GM12878 (cell line): ENCODE data around the gene DENND6B. TPM values are rescaled to one million over a fixed set of nuclear protein-coding genes. Genes with fewer than 3 reads are reported as not detected.

Experiments
- ATAC-seq: fragments of 200-7000 bp; cut with Tn5 transposase; 3 replicates; pipeline ENCODE4 v1.9.1; 2020; ENCODE audit warnings: mild to moderate bottlenecking, moderate library complexity
- BruUV-seq: library from RNA; stranded (reverse); fragments of 400-500 nt; replicated peaks from 2 replicates; lab custom pipeline; 2021; lab: Mats Ljungman, UMichigan
- CTCF ChIA-PET: fragments of 300-600 bp; sonication (Branson Sonifier 250); formaldehyde crosslinking; extraction: SDS; loops from one replicate; lab custom pipeline; 2021; ENCODE audit warnings: inconsistent platforms; lab: Yijun Ruan, JAX
- POLR2A ChIA-PET: fragments of 350-600 bp; formaldehyde crosslinking; extraction: SDS; loops from one replicate; lab custom pipeline; 2021; ENCODE audit warnings: inconsistent platforms; lab: Charles Lee
- RAD21 ChIA-PET: fragments of 300-600 bp; sonication (Branson Sonifier 250); formaldehyde crosslinking; loops from one replicate; lab custom pipeline; 2023; ENCODE audit warnings: antibody characterized with exemption; ENCODE audit not compliant: unreplicated experiment; lab: Charles Lee
- SMC1A ChIA-PET: fragments of 300-600 bp; sonication (Branson Sonifier 250); formaldehyde crosslinking; loops from one replicate; lab custom pipeline; 2023; ENCODE audit not compliant: unreplicated experiment, uncharacterized antibody; lab: Charles Lee
- DNase-seq: peaks from one replicate; pipeline ENCODE4 v3.0.0-alpha.2; 2011; ENCODE audit warnings: low read depth, low spot score
- FAIRE-seq: peaks from 3 replicates; lab custom pipeline; 2011; peaks lifted over from hg19 to GRCh38; lab: Jason Lieb, UNC
- H2AFZ ChIP-seq: 2 replicates; pipeline ENCODE4 v1.6.0; 2011; ENCODE audit warnings: low read depth, low read length, control low read depth; ENCODE audit not compliant: control insufficient read depth
- H3K27ac ChIP-seq: 2 replicates; pipeline ENCODE4 v1.5.1; 2011; ENCODE audit warnings: control low read depth; ENCODE audit not compliant: control insufficient read depth, insufficient read depth
- H3K27me3 ChIP-seq, 2 experiments: replicated peaks in 1 of 2; 2 replicates each; pipeline versions ENCODE4 v1.6.0 to v1.6.1; 2011; ENCODE audit warnings: low read length in 1 of 2; ENCODE audit not compliant: control insufficient read depth in 2 of 2, insufficient read depth in 2 of 2
- H3K36me3 ChIP-seq, 2 experiments: 2 replicates each; pipeline ENCODE4 v1.5.1; 2011; ENCODE audit warnings: low read length in 1 of 2; ENCODE audit not compliant: control insufficient read depth in 2 of 2, insufficient read depth in 2 of 2
- H3K4me1 ChIP-seq: 2 replicates; pipeline ENCODE4 v1.6.1; 2011; ENCODE audit warnings: mild to moderate bottlenecking, low read length, moderate library complexity, mixed read lengths; ENCODE audit not compliant: control insufficient read depth, insufficient read depth
- H3K4me2 ChIP-seq: 2 replicates; pipeline ENCODE4 v1.6.0; 2011; ENCODE audit warnings: control low read depth; ENCODE audit not compliant: control insufficient read depth, insufficient read depth
- H3K4me3 ChIP-seq: fragments of 200-600 bp; sonication (generic); 2 replicates; pipeline ENCODE4 v1.5.1; 2016
- H3K79me2 ChIP-seq: 2 replicates; pipeline ENCODE4 v1.6.0; 2011; ENCODE audit warnings: low read length; ENCODE audit not compliant: control insufficient read depth, insufficient read depth
- H3K9ac ChIP-seq: 2 replicates; pipeline ENCODE4 v1.8.0; 2011; ENCODE audit warnings: low read length, control low read depth, mixed read lengths; ENCODE audit not compliant: control insufficient read depth, insufficient read depth
- H3K9me3 ChIP-seq: replicated peaks from 3 replicates; pipeline ENCODE4 v1.5.1; 2011; ENCODE audit warnings: mild to moderate bottlenecking, low read length; ENCODE audit not compliant: control insufficient read depth, insufficient read depth
- H4K20me1 ChIP-seq: 2 replicates; pipeline ENCODE4 v1.6.0; 2011; ENCODE audit not compliant: control insufficient read depth, insufficient read depth
- CBX5 ChIP-seq: sonication (generic); IDR thresholded peaks from 2 replicates; pipeline ENCODE4 v1.6.1; 2016; ENCODE audit warnings: low read depth, moderate library complexity, mild to moderate bottlenecking, inconsistent platforms
- HDAC2 ChIP-seq: fragments of 200-600 bp; sonication (generic); IDR thresholded peaks from 2 replicates; pipeline ENCODE4 v1.6.1; 2017
- IKZF2 ChIP-seq, 2 experiments: fragments of 450-650 bp; IDR thresholded peaks; 2 replicates each; pipeline ENCODE4 v1.6.1; 2017; ENCODE audit warnings: mild to moderate bottlenecking in 2 of 2, moderate library complexity in 2 of 2
- MYB ChIP-seq: fragments of 150-350 bp; IDR thresholded peaks from 2 replicates; pipeline ENCODE4 v1.6.1; 2014; ENCODE audit warnings: mild to moderate bottlenecking, low read depth, low read length, borderline replicate concordance
- RBBP5 ChIP-seq: fragments of 200-600 bp; sonication (generic); conservative IDR thresholded peaks from 2 replicates; pipeline ENCODE4 v1.6.1; 2016
- SIX5 ChIP-seq: IDR thresholded peaks from 2 replicates; pipeline ENCODE4 v1.6.1; 2011; ENCODE audit warnings: mild to moderate bottlenecking, low read depth, low read length, moderate library complexity; ENCODE audit not compliant: severe bottlenecking
- SMC3 ChIP-seq: IDR thresholded peaks from 2 replicates; pipeline ENCODE4 v1.6.1; 2011; ENCODE audit warnings: low read length, improper control_type of control experiment, borderline replicate concordance
- STAT3 ChIP-seq: IDR thresholded peaks from 2 replicates; pipeline ENCODE4 v1.6.1; 2011; ENCODE audit warnings: low read depth, low read length, improper control_type of control experiment
- ZNF24 ChIP-seq: fragments of 450-650 bp; IDR thresholded peaks from 2 replicates; pipeline ENCODE4 v1.6.1; 2017; ENCODE audit warnings: antibody characterized with exemption, mild to moderate bottlenecking
- WGBS: methylation state at CpG from one replicate; pipeline ENCODE4 v1.1.6; 2016; ENCODE audit warnings: low lambda C conversion rate; ENCODE audit not compliant: insufficient replicate concordance, insufficient coverage; ENCODE audit errors: missing lambda C conversion rate; 5-methylcytosine and 5-hydroxymethylcytosine counted together
- in situ Hi-C: fragments of 300-500 bp; cut with MboI; formaldehyde crosslinking; loops from 9 replicates; pipeline ENCODE4 v1.14.3; 2018; ENCODE audit warnings: mixed read lengths
- intact Hi-C: fragments of 100-400 bp; cut with micrococcal nuclease; formaldehyde crosslinking; loops from one replicate; pipeline ENCODE4 v1.14.2; 2022; ENCODE audit not compliant: unreplicated experiment
- polyA plus RNA-seq, 11 experiments: library from polyadenylated mRNA; depleted of rRNA in 4 of 11; unstranded in 6 of 11; stranded (reverse) in 5 of 11; fragments of >200 nt; fragmentation: Nextera tagmentation in 4 of 11; fragmentation: Illumina TruSeq in 1 of 11; extraction: Ambion mirVana in 4 of 11; extraction: Trizol in 1 of 11; gene quantifications; 1 replicate in 1 of 11; 2 replicates in 10 of 11; pipeline versions ENCODE4 v1.2.1 to v1.2.3, GENCODE V29; 2011 to 2016; ENCODE audit warnings: inconsistent platforms in 2 of 11, missing spikeins in 2 of 11, low read depth in 1 of 11
- total RNA-seq, 4 experiments: library from RNA; depleted of rRNA in 3 of 4; stranded (reverse); fragments of >200 nt in 3 of 4; fragmentation: Illumina TruSeq in 1 of 4; extraction: Trizol in 1 of 4; gene quantifications; 2 replicates each; pipeline versions ENCODE4 v1.2.1 to v1.2.3, GENCODE V29; 2013 to 2021
- TF ChIP-seq, protein P1 (sequence below): fragments of 450-650 bp; formaldehyde crosslinking; IDR thresholded peaks from 2 replicates; pipeline ENCODE4 v1.4.0; 2020; ENCODE audit warnings: mild to moderate bottlenecking, moderate library complexity
- TF ChIP-seq, protein P2 (sequence below): IDR thresholded peaks from 2 replicates; pipeline ENCODE4 v1.6.1; 2011; ENCODE audit warnings: borderline replicate concordance, low read depth, mild to moderate bottlenecking, moderate library complexity, low read length; ENCODE audit not compliant: insufficient read depth, poor library complexity, severe bottlenecking

The DENND6B gene
- total and polyA plus RNA-seq, 10 of the 15 experiments (the other 5 are each of a cell fraction or from before 2014, with no cell fraction given) = 0.72 to 11.3 (median 6.2) TPM

DNA sequence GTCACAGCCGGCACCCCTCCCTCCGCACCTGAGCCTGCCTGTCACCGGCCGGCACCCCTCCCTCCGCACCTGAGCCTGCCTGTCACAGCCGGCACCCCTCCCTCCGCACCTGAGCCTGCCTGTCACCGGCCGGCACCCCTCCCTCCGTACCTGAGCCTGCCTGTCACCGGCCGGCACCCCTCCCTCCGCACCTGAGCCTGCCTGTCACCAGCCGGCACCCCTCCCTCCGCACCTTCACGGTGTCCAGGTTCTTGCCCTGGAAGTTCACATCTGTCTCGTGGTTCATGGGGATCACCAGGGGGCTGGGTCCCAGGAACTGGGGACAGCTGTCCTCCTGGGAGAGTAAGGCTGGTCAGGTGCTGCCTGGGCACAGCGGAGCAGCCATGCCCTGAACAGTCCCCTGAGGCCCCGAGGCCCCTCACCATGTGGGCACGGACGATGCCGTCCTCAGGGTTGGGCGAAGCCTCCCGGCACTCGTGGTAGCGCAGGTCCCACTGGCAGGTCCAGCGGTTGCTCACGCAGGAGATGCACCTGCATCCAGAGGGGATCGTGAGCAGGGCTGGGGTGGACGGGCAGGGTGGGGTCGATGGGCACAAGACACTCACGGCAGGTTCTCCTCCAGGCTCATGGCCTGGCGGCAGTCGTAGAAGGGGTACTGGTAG is 41.1 kb downstream of the DENND6B start:
- intact Hi-C loops (no loop called here), in situ Hi-C loops (no loop called here)
- H3K27ac ChIP-seq = no peak overlapping the region
- H3K9ac ChIP-seq = no peak overlapping the region
- H2AFZ ChIP-seq = no peak overlapping the region
- H3K4me1 ChIP-seq = no peaks in the 10 kb centered on the region
- no peak for TF ChIP-seq SIX5
- TF ChIP-seq IKZF2 (IDR thresholded peaks at IDR 0.05) = no peak
- TF ChIP-seq, protein P1, sequence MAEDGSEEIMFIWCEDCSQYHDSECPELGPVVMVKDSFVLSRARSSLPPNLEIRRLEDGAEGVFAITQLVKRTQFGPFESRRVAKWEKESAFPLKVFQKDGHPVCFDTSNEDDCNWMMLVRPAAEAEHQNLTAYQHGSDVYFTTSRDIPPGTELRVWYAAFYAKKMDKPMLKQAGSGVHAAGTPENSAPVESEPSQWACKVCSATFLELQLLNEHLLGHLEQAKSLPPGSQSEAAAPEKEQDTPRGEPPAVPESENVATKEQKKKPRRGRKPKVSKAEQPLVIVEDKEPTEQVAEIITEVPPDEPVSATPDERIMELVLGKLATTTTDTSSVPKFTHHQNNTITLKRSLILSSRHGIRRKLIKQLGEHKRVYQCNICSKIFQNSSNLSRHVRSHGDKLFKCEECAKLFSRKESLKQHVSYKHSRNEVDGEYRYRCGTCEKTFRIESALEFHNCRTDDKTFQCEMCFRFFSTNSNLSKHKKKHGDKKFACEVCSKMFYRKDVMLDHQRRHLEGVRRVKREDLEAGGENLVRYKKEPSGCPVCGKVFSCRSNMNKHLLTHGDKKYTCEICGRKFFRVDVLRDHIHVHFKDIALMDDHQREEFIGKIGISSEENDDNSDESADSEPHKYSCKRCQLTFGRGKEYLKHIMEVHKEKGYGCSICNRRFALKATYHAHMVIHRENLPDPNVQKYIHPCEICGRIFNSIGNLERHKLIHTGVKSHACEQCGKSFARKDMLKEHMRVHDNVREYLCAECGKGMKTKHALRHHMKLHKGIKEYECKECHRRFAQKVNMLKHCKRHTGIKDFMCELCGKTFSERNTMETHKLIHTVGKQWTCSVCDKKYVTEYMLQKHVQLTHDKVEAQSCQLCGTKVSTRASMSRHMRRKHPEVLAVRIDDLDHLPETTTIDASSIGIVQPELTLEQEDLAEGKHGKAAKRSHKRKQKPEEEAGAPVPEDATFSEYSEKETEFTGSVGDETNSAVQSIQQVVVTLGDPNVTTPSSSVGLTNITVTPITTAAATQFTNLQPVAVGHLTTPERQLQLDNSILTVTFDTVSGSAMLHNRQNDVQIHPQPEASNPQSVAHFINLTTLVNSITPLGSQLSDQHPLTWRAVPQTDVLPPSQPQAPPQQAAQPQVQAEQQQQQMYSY = no peak
- no peak for TF ChIP-seq HDAC2
- no peak for TF ChIP-seq SMC3
- TF ChIP-seq ZNF24 = no peak
- TF ChIP-seq MYB = no peak
- no peak for TF ChIP-seq RBBP5
- TF ChIP-seq STAT3 = no peak
- no peak for TF ChIP-seq CBX5
- TF ChIP-seq, protein P2, sequence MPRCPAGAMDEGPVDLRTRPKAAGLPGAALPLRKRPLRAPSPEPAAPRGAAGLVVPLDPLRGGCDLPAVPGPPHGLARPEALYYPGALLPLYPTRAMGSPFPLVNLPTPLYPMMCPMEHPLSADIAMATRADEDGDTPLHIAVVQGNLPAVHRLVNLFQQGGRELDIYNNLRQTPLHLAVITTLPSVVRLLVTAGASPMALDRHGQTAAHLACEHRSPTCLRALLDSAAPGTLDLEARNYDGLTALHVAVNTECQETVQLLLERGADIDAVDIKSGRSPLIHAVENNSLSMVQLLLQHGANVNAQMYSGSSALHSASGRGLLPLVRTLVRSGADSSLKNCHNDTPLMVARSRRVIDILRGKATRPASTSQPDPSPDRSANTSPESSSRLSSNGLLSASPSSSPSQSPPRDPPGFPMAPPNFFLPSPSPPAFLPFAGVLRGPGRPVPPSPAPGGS = no peak
- peaks cover 8 to 55% of the 10 kb centered on the region in 2 experiments; a peak in 3 of 4 replicates for H3K36me3 ChIP-seq
- ChIA-PET SMC1A (no interaction called here), CTCF (no interaction called here), POLR2A (no interaction called here), RAD21 (no interaction called here)
- ATAC-seq (no peak), FAIRE-seq (no peak), DNase-seq (no peak)
- 95% methylated on average over 32 of the region's 34 CpGs for WGBS
- H3K79me2 ChIP-seq = no peaks in the 10 kb centered on the region; the same call in 1 of the 2 replicates
- no peaks in the 10 kb centered on the region for H3K27me3 ChIP-seq
- H3K4me2 ChIP-seq = no peak overlapping the region
- no peaks in the 10 kb centered on the region for H3K9me3 ChIP-seq
- no peak overlapping the region for H3K4me3 ChIP-seq
- no peaks in the 10 kb centered on the region for H4K20me1 ChIP-seq
- BruUV-seq = no TSS peak
